ENCODE results near the gene FAM193A. TPM values are rescaled to one million over a fixed set of nuclear protein-coding genes. Genes with fewer than 3 reads are reported as not detected.

Gene FAM193A
- total RNA-seq, 1 donor from 2014 or later, result 26.1 TPM

DNA sequence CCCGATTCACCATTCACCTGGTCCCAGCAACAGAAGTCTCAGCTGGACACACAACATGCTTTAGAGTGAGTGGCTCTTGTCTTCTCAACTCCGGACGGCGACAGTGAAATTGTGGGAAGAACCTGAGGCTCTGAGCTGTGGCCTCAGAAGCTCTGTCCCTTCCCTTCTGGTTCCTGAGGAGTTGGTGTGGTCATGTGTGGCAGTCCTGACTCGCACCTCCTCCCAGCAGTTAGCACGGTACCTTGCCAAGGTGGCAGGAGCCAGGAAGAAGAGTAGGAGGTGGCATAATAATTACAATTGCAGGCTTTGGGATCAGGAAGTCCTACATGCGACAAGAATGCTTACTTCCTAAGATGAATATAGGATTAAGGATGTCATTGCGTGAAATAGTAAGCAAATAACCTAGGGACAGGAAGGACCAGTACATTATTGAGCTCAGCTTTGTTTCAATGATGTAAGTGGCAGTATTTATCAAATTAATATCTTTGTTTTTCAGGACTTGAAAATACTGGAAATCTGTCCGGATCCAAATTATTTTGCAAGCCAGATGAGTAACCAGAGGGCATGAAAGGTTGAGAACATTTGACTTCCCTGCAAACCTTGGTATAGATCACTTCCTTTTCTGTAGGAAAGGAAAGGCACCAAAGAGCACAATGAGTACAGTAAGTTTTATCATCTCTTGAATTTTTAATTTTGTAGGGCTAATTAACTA, 46.5 kb upstream of the FAM193A start:
- peaks cover 60% of the 10 kb centered on the region for H3K4me1 ChIP-seq
- H3K36me3 ChIP-seq, result peaks cover 55% of the 10 kb centered on the region
- intact Hi-C loops (cut with DNase I), result no loop called here
- H3K4me3 ChIP-seq, result no peak overlapping the region
- no peaks in the 10 kb centered on the region for H3K9me3 ChIP-seq
- no peak for DNase-seq
- TF ChIP-seq, protein P1, sequence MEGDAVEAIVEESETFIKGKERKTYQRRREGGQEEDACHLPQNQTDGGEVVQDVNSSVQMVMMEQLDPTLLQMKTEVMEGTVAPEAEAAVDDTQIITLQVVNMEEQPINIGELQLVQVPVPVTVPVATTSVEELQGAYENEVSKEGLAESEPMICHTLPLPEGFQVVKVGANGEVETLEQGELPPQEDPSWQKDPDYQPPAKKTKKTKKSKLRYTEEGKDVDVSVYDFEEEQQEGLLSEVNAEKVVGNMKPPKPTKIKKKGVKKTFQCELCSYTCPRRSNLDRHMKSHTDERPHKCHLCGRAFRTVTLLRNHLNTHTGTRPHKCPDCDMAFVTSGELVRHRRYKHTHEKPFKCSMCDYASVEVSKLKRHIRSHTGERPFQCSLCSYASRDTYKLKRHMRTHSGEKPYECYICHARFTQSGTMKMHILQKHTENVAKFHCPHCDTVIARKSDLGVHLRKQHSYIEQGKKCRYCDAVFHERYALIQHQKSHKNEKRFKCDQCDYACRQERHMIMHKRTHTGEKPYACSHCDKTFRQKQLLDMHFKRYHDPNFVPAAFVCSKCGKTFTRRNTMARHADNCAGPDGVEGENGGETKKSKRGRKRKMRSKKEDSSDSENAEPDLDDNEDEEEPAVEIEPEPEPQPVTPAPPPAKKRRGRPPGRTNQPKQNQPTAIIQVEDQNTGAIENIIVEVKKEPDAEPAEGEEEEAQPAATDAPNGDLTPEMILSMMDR (IDR thresholded peaks at IDR 0.05), result no peak
- H3K27ac ChIP-seq, result no peak overlapping the region
- ATAC-seq, result no peak
- no peaks in the 10 kb centered on the region for H3K27me3 ChIP-seq (ENCODE audit: low read depth)

DNA sequence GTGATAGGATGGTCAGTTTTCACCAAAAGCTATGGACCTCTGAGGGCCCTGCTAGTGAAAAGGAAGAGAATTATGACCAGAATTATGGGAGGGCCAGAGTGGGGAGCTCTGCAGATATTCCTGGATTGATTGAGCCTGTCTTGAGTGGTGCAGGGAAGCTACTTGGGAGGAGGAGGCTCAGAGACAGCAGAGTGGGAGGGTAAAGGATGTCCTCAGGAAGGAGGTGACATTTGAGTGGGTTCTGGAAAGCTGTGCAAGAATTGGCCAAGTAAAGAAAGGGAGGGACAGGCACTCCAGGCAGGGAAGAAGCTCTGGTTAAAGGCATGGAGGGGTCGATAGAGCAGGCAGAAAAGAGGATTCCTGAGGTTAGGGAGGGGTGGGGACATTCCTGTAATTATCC, 43.5 kb upstream of the FAM193A start:
- H3K9me3 ChIP-seq, result no peaks in the 10 kb centered on the region
- peaks cover 83% of the 10 kb centered on the region for H3K36me3 ChIP-seq
- peaks cover 38% of the 10 kb centered on the region for H3K4me1 ChIP-seq
- no peak overlapping the region for H3K27ac ChIP-seq
- TF ChIP-seq, protein P1 (IDR thresholded peaks at IDR 0.05), result no peak
- intact Hi-C loops (cut with DNase I), result no loop called here
- DNase-seq (no peak), ATAC-seq (no peak)
- H3K27me3 ChIP-seq (ENCODE audit: low read depth), result no peaks in the 10 kb centered on the region
- no peak overlapping the region for H3K4me3 ChIP-seq

DNA sequence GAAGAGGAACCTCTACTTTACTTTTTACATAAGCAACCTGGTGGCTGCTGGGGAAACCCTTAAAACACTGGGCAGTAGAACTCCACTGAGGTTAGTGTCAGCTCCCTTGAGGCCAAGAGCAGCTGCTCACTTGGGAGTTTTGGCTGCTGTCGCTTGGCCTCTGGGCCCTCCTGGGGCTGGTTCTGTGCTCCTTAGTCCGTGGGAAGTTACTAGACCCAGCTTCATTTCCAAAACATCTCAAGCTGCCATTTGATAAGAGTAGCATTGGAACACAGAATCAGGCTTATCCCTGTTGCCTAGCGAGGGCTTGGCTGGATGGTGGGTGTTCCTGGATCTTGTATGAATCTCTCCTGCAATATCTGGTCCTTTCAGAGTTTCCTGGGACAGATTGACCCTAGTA, 41.5 kb upstream of the FAM193A start:
- peaks cover 26% of the 10 kb centered on the region for H3K4me1 ChIP-seq
- intact Hi-C loops (cut with DNase I), result no loop called here
- H3K36me3 ChIP-seq, result peaks cover 92% of the 10 kb centered on the region
- H3K27ac ChIP-seq, result no peak overlapping the region
- TF ChIP-seq, protein P1 (IDR thresholded peaks at IDR 0.05), result no peak
- ATAC-seq (no peak), DNase-seq (no peak)
- no peak overlapping the region for H3K4me3 ChIP-seq
- H3K27me3 ChIP-seq (ENCODE audit: low read depth), result no peaks in the 10 kb centered on the region
- H3K9me3 ChIP-seq, result no peaks in the 10 kb centered on the region

DNA sequence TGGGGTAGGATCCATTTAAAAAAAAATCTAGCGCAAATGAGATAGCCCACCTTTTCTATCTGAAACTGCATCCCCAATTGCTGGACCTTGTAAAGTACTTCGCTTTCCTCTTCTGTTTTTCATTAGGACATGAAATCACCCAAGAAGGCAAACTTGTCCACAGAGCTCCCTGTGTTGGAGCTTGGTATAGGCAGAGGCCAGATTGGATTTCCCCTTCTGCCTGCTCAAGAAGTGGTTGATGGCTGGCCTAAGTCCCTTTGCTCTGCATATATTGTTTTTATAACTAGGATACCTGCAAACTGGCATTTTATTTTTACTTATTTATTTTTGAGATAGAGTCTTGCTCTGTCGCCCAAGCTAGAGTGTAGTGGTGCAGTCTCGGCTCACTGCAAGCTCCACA, 39.1 kb upstream of the FAM193A start:
- Histone ChIP-seq H3K9me3 (no peaks in the 10 kb centered on the region), H3K36me3 (peaks cover 92% of the 10 kb centered on the region), H3K27ac (no peak overlapping the region), H3K4me3 (no peak overlapping the region), H3K27me3 (ENCODE audit: low read depth) (no peaks in the 10 kb centered on the region), H3K4me1 (peaks cover 19% of the 10 kb centered on the region)
- no peak for ATAC-seq
- no peak for DNase-seq
- TF ChIP-seq, protein P1 (IDR thresholded peaks at IDR 0.05), result no peak
- intact Hi-C loops (cut with DNase I), result no loop called here

DNA sequence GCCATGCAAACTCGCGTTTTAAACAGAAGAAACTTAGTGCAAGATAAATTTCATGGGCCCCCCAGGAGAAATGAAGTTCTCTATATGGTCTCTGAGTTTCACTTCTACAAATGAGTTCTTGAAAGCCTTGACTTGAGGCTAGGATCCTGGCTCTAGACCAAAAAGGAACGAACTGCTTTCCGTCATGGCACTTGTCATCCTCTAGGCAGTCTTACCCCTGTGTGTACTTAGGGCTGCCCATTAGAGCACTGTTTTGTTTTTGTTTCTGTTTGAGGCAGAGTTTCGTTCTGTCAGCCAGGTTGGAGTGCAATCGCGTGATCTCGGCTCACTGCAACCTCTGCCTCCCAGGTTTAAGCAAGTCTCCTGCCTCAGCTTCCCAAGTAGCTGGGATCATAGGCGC, 38.5 kb upstream of the FAM193A start:
- Histone ChIP-seq H3K4me3 (no peak overlapping the region), H3K27me3 (ENCODE audit: low read depth) (no peaks in the 10 kb centered on the region), H3K4me1 (peaks cover 19% of the 10 kb centered on the region), H3K36me3 (peaks cover 91% of the 10 kb centered on the region), H3K27ac (no peak overlapping the region), H3K9me3 (no peaks in the 10 kb centered on the region)
- intact Hi-C loops (cut with DNase I), result no loop called here
- TF ChIP-seq, protein P1 (IDR thresholded peaks at IDR 0.05), result no peak
- ATAC-seq, result peak; percentile 69 to 80
- DNase-seq, result no peak
